HFFc6 (cell line): ENCODE results near the gene FGGY. TPM values are rescaled to one million over a fixed set of nuclear protein-coding genes. Genes with fewer than 3 reads are reported as not detected.
A peak's percentile ranks its signal among the peaks of the same experiment; 100 is the strongest.

Source experiments
- DNase-seq: peaks from one replicate; pipeline ENCODE4 v3.0.0-alpha.2; 2018
- H3K27ac Mint-ChIP-seq: 2 replicates; pipeline ENCODE4 v1.8.0; 2020; ENCODE audit warnings: mild to moderate bottlenecking, mixed read lengths
- H3K27me3 Mint-ChIP-seq: 2 replicates; pipeline ENCODE4 v1.8.0; 2021; ENCODE audit warnings: mild to moderate bottlenecking, moderate library complexity, mixed read lengths; ENCODE audit not compliant: insufficient read depth
- H3K36me3 Mint-ChIP-seq: 2 replicates; pipeline ENCODE4 v1.8.0; 2021; ENCODE audit warnings: low read depth, mixed read lengths
- H3K4me1 Mint-ChIP-seq: 2 replicates; pipeline ENCODE4 v1.8.0; 2020; ENCODE audit warnings: low read depth, mixed read lengths
- H3K4me3 Mint-ChIP-seq: 2 replicates; pipeline ENCODE4 v1.8.0; 2020; ENCODE audit warnings: mild to moderate bottlenecking, moderate library complexity, mixed read lengths
- H3K9me3 Mint-ChIP-seq: 2 replicates; pipeline ENCODE4 v1.8.0; 2020; ENCODE audit warnings: mild to moderate bottlenecking, mixed read lengths
- CTCF ChIP-seq: fragments of 200-600 bp; sonication (generic); IDR thresholded peaks from 2 replicates; pipeline ENCODE4 v1.5.0; 2021; ENCODE audit warnings: antibody characterized with exemption, mild to moderate bottlenecking
- total RNA-seq, 6 experiments: library from RNA; stranded (reverse); fragmentation: NEBNext Ultra II Directional; extraction: Animal tissue kit (Norgen Biotek cat#: 25700); gene quantifications; 2 replicates in 1 of 6; 3 replicates in 5 of 6; pipeline ENCODE4 v1.2.3, GENCODE V29; 2021

FGGY gene
- total RNA-seq, 6 experiments from 2014 or later = 16.4 to 20.1 (median 18.7) TPM

GRCh38 chr1:59401581-59401980 is 104.7 kb downstream of the FGGY start:
- DNase-seq = no peak
- no peaks in the 10 kb centered on the region for H3K27me3 Mint-ChIP-seq
- H3K27ac Mint-ChIP-seq = peak overlapping the region; percentile 6
- H3K4me1 Mint-ChIP-seq = peaks cover 29% of the 10 kb centered on the region
- H3K9me3 Mint-ChIP-seq = no peaks in the 10 kb centered on the region
- no peak overlapping the region for H3K4me3 Mint-ChIP-seq
- H3K36me3 Mint-ChIP-seq = peaks cover 10% of the 10 kb centered on the region
- no peak for TF ChIP-seq CTCF

- peaks cover 42% of the 10 kb centered on the region for H3K4me1 Mint-ChIP-seq
- H3K36me3 Mint-ChIP-seq = peaks cover 10% of the 10 kb centered on the region
- H3K27ac Mint-ChIP-seq = no peak overlapping the region
- no peaks in the 10 kb centered on the region for H3K9me3 Mint-ChIP-seq
- DNase-seq = no peak
- peak overlapping the region; percentile 21; the same call in 1 of the 2 replicates for H3K4me3 Mint-ChIP-seq
- no peak for TF ChIP-seq CTCF
- no peaks in the 10 kb centered on the region; the same call in 1 of the 2 replicates for H3K27me3 Mint-ChIP-seq
These were observed 107.9 kb downstream of the FGGY start for GRCh38 chr1:59404796-59405195.

- Mint-ChIP-seq H3K4me1 (peaks cover 36% of the 10 kb centered on the region), H3K27me3 (no peaks in the 10 kb centered on the region; the same call in 1 of the 2 replicates), H3K4me3 (no peak overlapping the region), H3K27ac (no peak overlapping the region), H3K36me3 (peaks cover 10% of the 10 kb centered on the region), H3K9me3 (no peaks in the 10 kb centered on the region)
- no peak for DNase-seq
- no peak for TF ChIP-seq CTCF
These were observed 109.7 kb downstream of the FGGY start for GRCh38 chr1:59406437-59407164.

- no peak for DNase-seq
- H3K27ac Mint-ChIP-seq = no peak overlapping the region
- H3K9me3 Mint-ChIP-seq = no peaks in the 10 kb centered on the region
- H3K36me3 Mint-ChIP-seq = peaks cover 10% of the 10 kb centered on the region
- H3K4me3 Mint-ChIP-seq = no peak overlapping the region
- TF ChIP-seq CTCF = no peak
- no peaks in the 10 kb centered on the region; the same call in 1 of the 2 replicates for H3K27me3 Mint-ChIP-seq
- peaks cover 24% of the 10 kb centered on the region for H3K4me1 Mint-ChIP-seq
These were observed 111.8 kb downstream of the FGGY start for GRCh38 chr1:59408608-59409240.

- Mint-ChIP-seq H3K27me3 (no peaks in the 10 kb centered on the region; the same call in 1 of the 2 replicates), H3K4me1 (peaks cover 25% of the 10 kb centered on the region), H3K9me3 (no peaks in the 10 kb centered on the region), H3K4me3 (no peak overlapping the region), H3K36me3 (peaks cover 10% of the 10 kb centered on the region), H3K27ac (no peak overlapping the region)
- no peak for DNase-seq
- TF ChIP-seq CTCF = no peak
These were observed 112.7 kb downstream of the FGGY start for GRCh38 chr1:59409549-59409948.
